HG03060 (cell line): ENCODE data around the gene PPP4C.
"Not testable (repeated sequence)": the region's sequence is repeated elsewhere in the genome, so short reads cannot be mapped to it uniquely, and the experiment has no call there.

Experiments
- ATAC-seq: cut with Tn5 transposase; IDR thresholded peaks from one replicate; pipeline ENCODE4 v1.9.1; 2021; ENCODE audit warnings: low read depth, moderate number of reproducible peaks; ENCODE audit not compliant: unreplicated experiment

The PPP4C gene

DNA sequence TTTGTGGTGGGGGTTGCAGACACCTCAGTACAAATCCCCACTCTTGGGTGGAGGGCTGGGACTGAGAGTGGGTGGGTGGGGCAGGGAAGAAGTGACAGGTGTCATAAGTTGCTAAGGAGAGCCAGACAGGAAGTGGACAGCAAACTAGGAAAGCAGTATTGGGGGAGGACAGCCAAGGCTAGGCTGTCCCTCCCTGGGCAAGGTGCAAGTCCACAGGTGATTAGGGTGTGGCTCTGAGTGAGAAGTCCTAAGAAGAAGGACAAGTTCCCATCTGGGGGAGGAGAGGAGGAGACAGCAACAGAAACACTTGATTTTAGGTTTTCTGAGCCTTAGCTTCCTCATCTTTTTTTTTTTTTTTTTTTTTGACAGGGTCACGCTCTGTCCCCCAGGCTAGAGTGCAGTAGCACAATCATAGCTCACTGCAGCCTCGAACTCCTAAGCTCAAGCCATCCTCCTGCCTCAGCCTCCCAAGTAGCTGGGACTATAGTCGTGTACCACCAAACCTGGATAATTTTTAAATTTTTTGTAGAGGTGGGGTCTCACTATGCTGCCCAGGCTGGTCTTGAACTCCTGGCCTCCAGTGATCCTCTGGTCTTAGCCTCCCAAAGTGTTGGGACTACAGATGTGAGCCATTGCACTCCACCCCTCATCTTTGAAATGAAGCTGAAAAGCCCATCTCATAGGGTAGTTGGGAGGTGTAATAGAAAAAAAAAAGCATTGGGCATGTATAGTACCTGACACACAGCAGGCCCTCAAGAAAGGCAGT is 44.7 kb downstream of the PPP4C start:
- ATAC-seq: no peak

DNA sequence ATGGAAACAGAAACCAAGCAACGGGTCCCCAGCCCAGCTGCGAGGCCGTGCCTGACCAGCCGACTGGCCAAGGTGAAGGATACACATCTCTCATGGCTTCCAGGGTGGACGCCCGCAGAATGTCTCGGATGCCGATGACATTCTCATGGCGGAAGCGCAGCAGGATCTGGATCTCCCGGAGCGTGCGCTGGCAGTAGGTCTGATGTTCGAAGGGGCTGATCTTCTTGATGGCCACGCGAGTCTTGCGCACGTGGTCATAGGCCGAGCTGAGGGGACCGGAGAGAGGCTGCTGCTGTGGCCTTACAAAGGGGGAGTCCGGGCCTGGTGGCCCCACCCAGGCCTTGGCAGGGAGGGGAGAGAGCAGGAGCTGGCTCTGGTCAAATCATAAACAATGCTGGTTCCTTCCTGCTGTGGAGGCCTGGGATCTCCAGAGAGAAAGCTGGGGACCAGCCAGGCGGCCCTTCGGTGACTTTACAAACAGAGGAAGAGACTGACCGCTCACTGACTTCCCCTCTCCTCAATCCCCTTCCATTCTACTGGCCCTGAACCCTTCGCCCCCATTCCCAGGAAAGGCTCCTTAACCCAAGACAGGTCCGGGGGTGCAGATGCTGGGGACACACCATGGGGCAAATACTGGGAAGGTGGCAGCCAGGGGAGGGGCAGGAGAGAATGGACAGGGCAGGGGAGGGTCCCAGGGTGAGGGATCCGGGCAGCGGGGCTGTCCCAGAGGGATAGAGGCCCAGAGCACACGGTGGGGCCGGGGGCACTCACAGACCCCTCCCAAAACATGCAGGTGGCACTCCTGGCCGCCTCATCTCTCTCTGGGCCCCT is 46.2 kb downstream of the PPP4C start:
- ATAC-seq: no peak

DNA sequence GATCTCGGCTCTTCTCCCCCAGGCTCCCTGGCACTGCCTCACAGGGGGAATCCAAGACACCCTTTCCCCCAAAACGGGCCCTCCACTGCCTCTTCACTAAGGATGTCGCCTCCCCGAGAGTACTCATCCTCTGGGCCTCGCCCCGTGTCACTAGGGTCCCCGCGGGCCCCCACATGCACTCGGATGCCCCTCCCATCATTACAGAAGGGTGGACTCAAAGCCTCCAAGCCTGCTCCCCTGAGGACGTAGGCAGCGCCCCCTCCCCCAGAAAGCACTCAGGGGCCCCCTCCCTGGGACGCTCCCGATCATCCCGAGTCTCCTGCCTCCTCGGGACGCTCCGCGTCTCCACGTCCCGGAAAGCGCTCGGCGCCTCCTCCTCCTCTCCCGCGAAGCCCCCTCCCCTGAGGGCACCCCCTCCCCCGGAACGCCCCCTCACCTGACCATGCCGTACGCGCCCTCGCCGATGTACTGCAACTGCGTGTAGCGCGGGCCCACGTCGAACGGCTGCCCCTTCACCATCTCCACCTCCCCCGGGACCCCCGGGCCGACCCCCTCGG is 46.9 kb downstream of the PPP4C start:
- no peak for ATAC-seq

DNA sequence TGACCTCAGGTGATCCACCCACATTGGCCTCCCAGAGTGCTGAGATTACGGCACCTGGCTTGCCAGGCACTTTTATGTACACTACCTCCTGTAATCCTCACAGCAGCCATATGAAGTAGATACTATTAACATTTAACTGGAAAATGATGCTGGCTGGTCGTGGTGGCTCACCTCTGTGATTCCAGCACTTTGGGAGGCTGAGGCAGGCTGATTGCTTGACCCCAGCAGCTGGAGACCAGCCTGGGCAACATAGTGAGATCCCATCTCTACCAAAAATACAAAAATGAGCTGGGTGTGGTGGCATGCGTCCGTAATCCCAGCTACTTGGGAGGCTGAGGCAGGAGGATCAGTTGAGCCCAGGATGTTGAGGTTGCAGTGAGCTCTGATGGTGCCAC is 49.2 kb downstream of the PPP4C start:
- no peak for ATAC-seq

DNA sequence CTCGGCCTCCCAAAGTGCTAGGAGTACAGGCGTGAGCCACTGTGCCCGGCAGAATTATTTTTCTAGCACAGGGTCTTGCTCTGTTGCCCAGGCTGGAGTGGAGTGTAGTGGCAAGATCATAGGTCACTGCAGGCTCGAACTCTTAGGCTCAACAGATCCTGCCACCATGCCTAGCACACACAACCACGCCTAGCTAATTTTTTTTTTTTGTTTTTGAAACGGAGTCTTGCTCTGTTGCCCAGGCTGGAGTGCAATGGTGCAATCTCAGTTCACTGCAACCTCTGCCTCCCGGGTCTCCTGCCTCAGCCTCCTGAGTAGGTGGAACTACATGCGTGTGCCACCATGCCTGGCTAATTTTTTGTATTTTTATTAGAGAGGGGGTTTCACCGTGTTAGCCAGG is 49.9 kb downstream of the PPP4C start:
- not testable (repeated sequence) for ATAC-seq

DNA sequence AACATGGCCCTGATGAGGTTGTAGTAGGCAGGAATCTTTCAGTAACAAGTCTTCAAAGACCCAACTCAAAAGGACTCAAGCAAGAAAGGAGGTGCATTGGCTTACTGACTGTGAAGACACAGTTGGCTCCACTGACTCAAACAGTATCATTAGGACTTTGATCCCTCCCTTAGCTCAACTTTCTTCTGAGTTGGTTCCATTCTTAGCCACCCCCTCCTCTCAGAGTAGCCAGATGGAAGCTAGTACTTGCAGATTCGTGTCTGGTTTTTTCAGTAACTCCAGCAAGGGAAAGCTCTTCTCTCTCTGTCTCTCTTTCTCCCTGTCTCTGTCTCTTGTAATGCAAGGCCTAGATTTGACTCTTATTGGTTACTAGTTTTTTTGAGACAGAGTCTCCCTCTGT is 52.2 kb downstream of the PPP4C start:
- no peak for ATAC-seq

DNA sequence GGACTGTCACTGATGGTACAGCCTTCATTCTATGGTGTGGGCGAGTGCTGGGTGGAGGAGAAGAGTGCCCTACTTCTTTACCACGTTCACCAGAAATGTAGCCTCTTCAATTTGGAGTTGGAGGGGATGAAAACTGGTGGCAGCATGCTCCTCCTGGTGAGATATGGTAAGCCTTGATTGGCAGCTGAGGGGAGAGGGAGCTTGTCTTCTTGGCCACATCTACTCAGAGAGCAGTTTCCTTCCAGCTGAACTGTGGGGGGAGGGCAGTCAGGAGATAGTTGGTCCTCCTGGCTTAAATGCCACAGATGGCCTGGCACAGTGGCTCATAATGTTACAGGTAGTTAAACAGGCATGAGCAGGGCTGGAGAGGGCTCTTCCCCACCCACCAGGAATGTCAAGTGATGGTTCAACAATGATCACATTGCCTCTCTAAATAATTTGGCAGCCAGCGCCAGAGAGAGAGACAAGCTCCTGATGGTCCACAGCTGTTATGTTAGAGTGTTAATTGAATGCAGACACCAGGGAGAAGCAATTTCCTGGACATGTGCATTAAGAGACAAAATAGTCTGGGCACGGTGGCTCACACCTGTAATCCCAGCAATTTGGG is 56.2 kb downstream of the PPP4C start:
- ATAC-seq: no peak

DNA sequence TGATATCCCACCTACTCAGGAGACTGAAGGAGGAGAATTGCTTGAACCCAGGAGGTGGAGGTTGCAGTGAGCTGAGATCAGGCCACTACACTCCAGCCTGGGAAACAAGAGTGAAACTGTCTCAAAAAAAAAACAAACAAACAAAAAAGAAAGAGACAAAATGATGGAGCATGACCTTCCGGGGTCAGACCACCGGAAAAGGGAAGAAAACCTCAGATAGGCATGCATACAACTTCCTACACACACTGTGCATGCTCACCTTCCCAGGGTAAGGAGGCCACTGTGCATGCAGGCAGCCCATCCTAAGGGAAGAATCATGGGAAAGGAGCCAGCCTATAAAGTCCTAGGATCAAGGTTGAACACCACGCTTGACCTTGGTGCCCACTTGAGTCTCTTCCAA is 56.8 kb downstream of the PPP4C start:
- no peak for ATAC-seq
